ENCODE measurements around the gene RPS18.

The RPS18 gene

DNA sequence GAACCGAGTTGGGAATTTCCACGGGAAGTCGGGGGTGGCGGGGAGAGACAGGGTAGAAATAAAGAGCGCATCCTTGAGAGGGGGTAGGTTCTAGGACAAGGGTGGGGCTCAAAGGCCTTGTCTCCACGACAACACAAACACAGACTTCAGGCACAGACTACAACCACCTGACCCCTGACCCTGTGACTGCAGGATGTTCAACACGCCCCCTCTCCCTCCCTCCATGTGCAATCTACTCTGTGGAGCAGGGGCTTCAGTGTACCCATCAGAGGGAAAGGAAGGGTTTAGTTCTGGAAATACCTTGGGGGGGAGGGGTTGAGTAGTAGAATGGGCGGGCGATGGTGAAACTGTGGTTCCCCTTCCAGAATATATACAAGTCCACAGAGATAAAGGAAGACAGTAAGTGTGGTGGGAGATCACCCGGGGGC lies 42.7 kb downstream of the RPS18 start:
- no peaks in the 10 kb centered on the region for H3K27me3 ChIP-seq (ENCODE audit: control insufficient read depth in 2 of 2, insufficient read depth in 2 of 2, low read length in 2 of 2)
- peak overlapping the region; percentile 99 for H3K27ac ChIP-seq (ENCODE audit: low read depth in 2 of 2, low read length in 2 of 2)
- peaks cover 44 to 45% of the 10 kb centered on the region in 2 donors for H3K4me1 ChIP-seq (ENCODE audit: control insufficient read depth in 2 of 2, insufficient read depth in 2 of 2, low read length in 2 of 2)
- peak overlapping the region; percentile 97 to 100 for H3K4me3 ChIP-seq (ENCODE audit: low read length in 2 of 2)
- H3K36me3 ChIP-seq (ENCODE audit: control insufficient read depth in 2 of 2, insufficient read depth in 2 of 2, low read length in 2 of 2): peaks cover 11 to 12% of the 10 kb centered on the region in 2 donors
- H3K9me3 ChIP-seq (ENCODE audit: control insufficient read depth in 2 of 2, low read length in 2 of 2): no peaks in the 10 kb centered on the region
- H3K9ac ChIP-seq (ENCODE audit: low read depth in 1 of 2, low read length in 2 of 2): peak overlapping the region; percentile 99 to 100

DNA sequence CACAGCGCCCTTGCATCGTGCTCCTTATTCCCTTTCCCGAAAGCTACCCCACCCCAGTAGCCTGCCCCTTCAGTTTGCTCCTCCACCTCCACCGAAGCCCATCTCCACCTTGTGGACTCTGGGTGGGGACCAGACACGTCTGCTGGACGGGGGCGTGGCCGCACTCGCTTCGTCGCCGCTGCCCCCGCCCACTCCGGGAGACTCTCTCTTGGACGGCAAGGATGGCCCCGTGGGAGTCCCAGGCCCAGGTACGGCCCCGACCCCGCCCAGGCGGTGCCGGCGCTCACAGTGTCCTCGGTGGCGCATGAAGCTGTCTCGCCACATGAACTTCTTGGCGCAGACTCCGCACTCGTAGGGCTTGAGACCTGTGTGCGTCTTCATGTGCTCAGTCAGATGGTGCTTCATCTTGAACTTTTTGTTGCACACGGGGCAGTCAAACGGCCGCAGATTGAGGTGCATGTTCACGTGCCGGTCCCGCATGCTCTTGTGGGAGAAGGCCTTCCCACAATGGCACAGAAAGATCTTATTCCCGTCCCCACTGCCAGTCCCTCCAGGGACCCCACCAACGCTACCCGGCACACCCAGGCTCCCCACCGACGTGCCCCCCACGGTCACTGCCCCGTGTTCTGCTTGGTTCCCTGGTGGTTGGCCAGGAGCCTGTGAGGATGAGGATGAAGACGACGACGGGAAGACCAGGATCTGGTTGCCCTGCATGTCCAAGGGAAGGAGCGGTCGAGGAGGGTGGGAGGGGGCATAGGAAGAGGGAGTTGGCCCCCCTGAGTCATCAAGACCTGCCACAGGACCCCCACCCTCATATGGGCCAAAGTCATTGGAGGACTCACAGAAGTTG lies 43.3 kb downstream of the RPS18 start:
- no peaks in the 10 kb centered on the region for H3K9me3 ChIP-seq (ENCODE audit: control insufficient read depth in 2 of 2, low read length in 2 of 2)
- peak overlapping the region; percentile 99 to 100 for H3K9ac ChIP-seq (ENCODE audit: low read depth in 1 of 2, low read length in 2 of 2)
- peaks cover 45 to 49% of the 10 kb centered on the region in 2 donors for H3K4me1 ChIP-seq (ENCODE audit: control insufficient read depth in 2 of 2, insufficient read depth in 2 of 2, low read length in 2 of 2)
- no peaks in the 10 kb centered on the region for H3K27me3 ChIP-seq (ENCODE audit: control insufficient read depth in 2 of 2, insufficient read depth in 2 of 2, low read length in 2 of 2)
- H3K4me3 ChIP-seq (ENCODE audit: low read length in 2 of 2): peak overlapping the region; percentile 97 to 100
- H3K36me3 ChIP-seq (ENCODE audit: control insufficient read depth in 2 of 2, insufficient read depth in 2 of 2, low read length in 2 of 2): peaks cover 16 to 18% of the 10 kb centered on the region in 2 donors
- H3K27ac ChIP-seq (ENCODE audit: low read depth in 2 of 2, low read length in 2 of 2): peak overlapping the region; percentile 99

DNA sequence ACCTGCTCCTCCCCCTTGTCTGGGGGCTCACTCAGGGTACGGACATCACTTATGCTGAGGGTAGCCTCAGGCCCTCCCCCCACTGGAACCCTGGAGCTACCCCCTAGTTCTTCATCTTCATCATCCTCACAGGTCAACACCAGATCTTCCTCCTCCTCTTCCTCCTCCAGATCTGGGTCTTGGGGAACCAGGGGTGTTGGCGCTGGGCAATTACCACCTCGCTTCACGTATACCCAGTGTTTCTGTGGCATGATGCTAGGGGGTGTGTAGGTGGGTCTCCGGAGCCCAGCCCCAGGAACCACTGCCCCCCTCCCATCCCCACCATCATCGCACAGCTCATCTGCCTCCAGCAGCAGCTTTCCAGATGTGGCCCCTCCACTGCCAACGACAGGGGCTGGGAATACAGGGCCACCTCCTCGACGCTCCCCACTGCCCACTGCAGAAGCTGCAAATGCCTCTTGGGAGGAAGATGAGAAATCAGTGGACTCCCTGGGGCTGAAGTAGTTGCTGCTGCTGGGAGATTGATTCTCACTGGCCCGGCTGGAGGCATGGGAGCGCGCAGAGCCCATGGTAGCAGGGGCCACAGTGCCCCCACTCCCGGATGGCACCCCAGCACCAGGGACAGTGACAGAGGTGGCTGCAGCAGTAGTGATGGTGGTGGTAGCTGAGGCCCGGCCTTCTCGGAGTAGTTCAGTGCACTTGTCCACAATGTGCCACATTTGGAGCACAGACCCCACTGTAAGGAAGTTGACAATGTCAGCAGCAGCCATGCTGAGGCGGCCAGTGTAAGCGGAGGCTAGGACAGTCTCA lies 44.1 kb downstream of the RPS18 start:
- Histone ChIP-seq H3K9me3 (ENCODE audit: control insufficient read depth in 2 of 2, low read length in 2 of 2) (no peaks in the 10 kb centered on the region), H3K4me1 (ENCODE audit: control insufficient read depth in 2 of 2, insufficient read depth in 2 of 2, low read length in 2 of 2) (peaks cover 51 to 56% of the 10 kb centered on the region in 2 donors), H3K27me3 (ENCODE audit: control insufficient read depth in 2 of 2, insufficient read depth in 2 of 2, low read length in 2 of 2) (no peaks in the 10 kb centered on the region), H3K36me3 (ENCODE audit: control insufficient read depth in 2 of 2, insufficient read depth in 2 of 2, low read length in 2 of 2) (peaks cover 25 to 26% of the 10 kb centered on the region in 2 donors), H3K27ac (ENCODE audit: low read depth in 2 of 2, low read length in 2 of 2) (no peak overlapping the region), H3K4me3 (ENCODE audit: low read length in 2 of 2) (peak overlapping the region in 1 of 2 donors; percentile 100), H3K9ac (ENCODE audit: low read depth in 1 of 2, low read length in 2 of 2) (no peak overlapping the region)

DNA sequence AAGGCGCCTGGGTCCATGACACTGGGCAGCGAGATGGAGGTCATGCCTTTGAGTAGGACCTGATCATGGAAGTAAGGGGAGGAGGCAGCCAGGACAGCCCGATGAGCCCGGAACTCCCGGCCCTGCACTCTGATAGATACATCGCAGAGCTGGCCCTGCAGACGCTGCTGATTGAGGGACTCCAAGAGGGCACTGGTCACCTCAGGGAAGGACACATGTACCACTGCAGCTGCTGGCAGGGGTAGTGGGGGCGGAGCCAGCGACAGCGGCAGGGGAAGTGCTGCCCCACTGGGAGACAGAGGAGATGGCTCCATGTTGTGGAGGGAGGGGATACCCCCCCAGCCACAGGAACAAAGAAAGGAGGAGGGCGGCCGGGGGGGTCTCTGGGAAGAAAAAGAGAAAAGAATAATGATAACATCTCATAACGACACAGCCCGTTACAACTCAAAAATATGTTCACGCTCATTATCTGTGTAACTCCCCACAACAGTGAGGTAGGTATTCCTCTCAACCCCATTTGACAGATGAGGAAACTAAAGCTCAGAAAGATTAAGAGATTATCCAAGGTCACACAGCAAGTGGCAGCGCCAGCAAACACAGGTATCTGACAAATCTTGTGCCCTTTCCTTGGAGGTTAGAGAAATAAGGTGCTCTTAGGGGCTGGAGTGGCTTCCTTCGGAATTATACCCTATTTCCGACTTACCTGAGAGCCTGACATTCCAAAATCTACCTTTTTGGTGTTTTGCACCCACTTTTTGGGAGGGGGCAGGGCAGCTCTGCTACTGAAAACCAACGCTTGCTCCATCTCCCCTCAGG lies 44.9 kb downstream of the RPS18 start:
- Histone ChIP-seq H3K4me1 (ENCODE audit: control insufficient read depth in 2 of 2, insufficient read depth in 2 of 2, low read length in 2 of 2) (peaks cover 53 to 59% of the 10 kb centered on the region in 2 donors), H3K36me3 (ENCODE audit: control insufficient read depth in 2 of 2, insufficient read depth in 2 of 2, low read length in 2 of 2) (peaks cover 26 to 27% of the 10 kb centered on the region in 2 donors), H3K9ac (ENCODE audit: low read depth in 1 of 2, low read length in 2 of 2) (peak overlapping the region in 1 of 2 donors; percentile 28), H3K27me3 (ENCODE audit: control insufficient read depth in 2 of 2, insufficient read depth in 2 of 2, low read length in 2 of 2) (no peaks in the 10 kb centered on the region), H3K9me3 (ENCODE audit: control insufficient read depth in 2 of 2, low read length in 2 of 2) (no peaks in the 10 kb centered on the region), H3K27ac (ENCODE audit: low read depth in 2 of 2, low read length in 2 of 2) (peak overlapping the region; percentile 28 to 32), H3K4me3 (ENCODE audit: low read length in 2 of 2) (peak overlapping the region; percentile 70 to 77)

DNA sequence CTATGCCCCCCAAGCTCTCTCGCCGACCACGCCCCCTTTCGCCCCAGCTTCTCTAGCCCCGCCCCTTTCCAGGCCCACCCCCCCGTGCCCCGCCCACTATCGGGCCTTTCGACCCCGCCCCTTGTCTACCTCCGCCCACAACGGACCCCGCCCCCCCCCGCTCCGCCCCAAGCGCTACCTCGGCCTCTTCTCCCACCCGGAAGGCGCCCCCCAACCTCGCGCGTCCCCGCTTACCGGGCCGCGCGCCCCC lies 45.5 kb downstream of the RPS18 start:
- peak overlapping the region; percentile 84 to 88 for H3K27ac ChIP-seq (ENCODE audit: low read depth in 2 of 2, low read length in 2 of 2)
- peak overlapping the region; percentile 70 to 77 for H3K4me3 ChIP-seq (ENCODE audit: low read length in 2 of 2)
- peaks cover 26 to 27% of the 10 kb centered on the region in 2 donors for H3K36me3 ChIP-seq (ENCODE audit: control insufficient read depth in 2 of 2, insufficient read depth in 2 of 2, low read length in 2 of 2)
- peaks cover 53 to 57% of the 10 kb centered on the region in 2 donors for H3K4me1 ChIP-seq (ENCODE audit: control insufficient read depth in 2 of 2, insufficient read depth in 2 of 2, low read length in 2 of 2)
- H3K9ac ChIP-seq (ENCODE audit: low read depth in 1 of 2, low read length in 2 of 2): peak overlapping the region in 1 of 2 donors; percentile 28
- no peaks in the 10 kb centered on the region for H3K9me3 ChIP-seq (ENCODE audit: control insufficient read depth in 2 of 2, low read length in 2 of 2)
- H3K27me3 ChIP-seq (ENCODE audit: control insufficient read depth in 2 of 2, insufficient read depth in 2 of 2, low read length in 2 of 2): no peaks in the 10 kb centered on the region

DNA sequence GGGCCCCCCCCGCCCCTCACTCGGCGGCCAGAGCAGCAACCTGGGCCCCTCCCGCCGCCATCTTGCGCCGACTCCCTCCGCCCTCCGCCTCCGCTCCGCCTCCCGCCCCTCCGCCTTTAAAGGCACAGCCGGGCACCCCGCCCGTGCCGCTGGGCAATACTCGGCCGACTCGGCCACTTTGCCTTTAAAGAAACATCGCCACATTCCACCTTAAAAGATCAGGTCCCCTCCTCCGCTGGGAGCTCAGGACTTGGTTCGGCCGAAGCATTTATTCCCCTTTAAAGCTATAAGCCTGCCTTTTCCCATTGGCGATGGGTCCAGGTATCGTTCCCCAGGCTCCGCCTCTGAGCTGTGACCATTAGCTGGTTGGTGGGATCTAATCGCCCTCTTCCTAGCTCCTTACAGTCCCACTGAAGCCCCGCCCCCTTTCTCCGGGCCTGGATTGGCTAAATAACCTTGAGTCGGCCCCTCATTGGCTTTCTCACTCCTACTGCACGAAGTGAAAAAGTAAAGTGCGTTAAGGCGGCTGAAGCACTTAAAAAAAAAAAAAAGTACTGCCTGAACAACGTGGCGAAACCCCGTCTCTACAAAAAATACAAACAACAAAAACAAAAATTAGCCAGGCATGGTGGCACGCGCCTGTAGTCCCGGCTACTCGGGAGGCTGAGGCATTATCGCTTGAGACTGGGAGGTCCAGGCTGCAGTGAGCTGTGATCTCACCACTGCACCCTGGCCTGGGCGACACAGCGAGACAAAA lies 46.0 kb downstream of the RPS18 start, which contains the start of gene ZBTB22:
TSS of gene ZBTB22 (minus strand) at position 76 of the 757 bp plus-strand sequence. CDS start 828 bp downstream, outside the sequence.
- H3K4me1 ChIP-seq (ENCODE audit: control insufficient read depth in 2 of 2, insufficient read depth in 2 of 2, low read length in 2 of 2): peaks cover 49 to 55% of the 10 kb centered on the region in 2 donors
- H3K4me3 ChIP-seq (ENCODE audit: low read length in 2 of 2): peak within 1 kb of the TSS; percentile 77 to 94
- H3K9ac ChIP-seq (ENCODE audit: low read depth in 1 of 2, low read length in 2 of 2): peak within 1 kb of the TSS; percentile 74 to 79
- peaks cover 26 to 27% of the 10 kb centered on the region in 2 donors for H3K36me3 ChIP-seq (ENCODE audit: control insufficient read depth in 2 of 2, insufficient read depth in 2 of 2, low read length in 2 of 2)
- H3K9me3 ChIP-seq (ENCODE audit: control insufficient read depth in 2 of 2, low read length in 2 of 2): no peaks in the 10 kb centered on the region
- peak within 1 kb of the TSS; percentile 84 to 88 for H3K27ac ChIP-seq (ENCODE audit: low read depth in 2 of 2, low read length in 2 of 2)
- no peaks in the 10 kb centered on the region for H3K27me3 ChIP-seq (ENCODE audit: control insufficient read depth in 2 of 2, insufficient read depth in 2 of 2, low read length in 2 of 2)

DNA sequence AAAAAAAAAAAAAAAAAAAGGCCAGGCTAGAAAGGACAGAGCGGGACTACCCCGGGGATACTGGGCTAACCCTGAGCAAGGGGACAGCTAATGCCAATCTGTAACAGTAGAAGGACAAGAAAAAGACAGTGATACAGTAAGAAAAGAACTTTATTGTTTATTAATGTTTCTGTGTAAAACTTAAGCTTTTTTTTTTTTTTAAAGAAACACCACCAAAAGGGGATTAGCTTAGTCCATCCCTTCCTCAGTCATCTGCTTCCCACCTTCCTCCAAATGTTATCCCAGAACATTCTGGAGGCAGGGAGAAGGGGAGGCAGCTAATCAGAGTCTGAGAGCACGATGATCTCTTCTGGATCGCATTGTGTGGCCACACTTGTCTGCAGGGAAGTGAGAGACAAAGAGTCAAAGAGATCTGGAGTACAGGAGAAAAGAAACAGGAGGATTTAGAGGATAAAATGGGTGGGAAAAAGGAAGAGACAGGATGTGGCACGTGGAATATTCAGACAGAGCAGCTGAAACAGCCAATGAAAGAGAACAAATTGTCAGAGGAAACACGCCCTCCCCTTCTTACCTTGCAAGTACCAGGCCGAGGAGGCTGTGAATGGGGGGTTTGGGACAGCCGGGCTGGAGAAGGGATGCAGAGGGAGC lies 46.7 kb downstream of the RPS18 start:
- Histone ChIP-seq H3K36me3 (ENCODE audit: control insufficient read depth in 2 of 2, insufficient read depth in 2 of 2, low read length in 2 of 2) (peaks cover 26 to 27% of the 10 kb centered on the region in 2 donors), H3K27ac (ENCODE audit: low read depth in 2 of 2, low read length in 2 of 2) (peak overlapping the region; percentile 84 to 88), H3K4me1 (ENCODE audit: control insufficient read depth in 2 of 2, insufficient read depth in 2 of 2, low read length in 2 of 2) (peaks cover 52 to 55% of the 10 kb centered on the region in 2 donors), H3K9me3 (ENCODE audit: control insufficient read depth in 2 of 2, low read length in 2 of 2) (no peaks in the 10 kb centered on the region), H3K27me3 (ENCODE audit: control insufficient read depth in 2 of 2, insufficient read depth in 2 of 2, low read length in 2 of 2) (no peaks in the 10 kb centered on the region), H3K9ac (ENCODE audit: low read depth in 1 of 2, low read length in 2 of 2) (peak overlapping the region; percentile 74 to 79), H3K4me3 (ENCODE audit: low read length in 2 of 2) (peak overlapping the region; percentile 77 to 94)

DNA sequence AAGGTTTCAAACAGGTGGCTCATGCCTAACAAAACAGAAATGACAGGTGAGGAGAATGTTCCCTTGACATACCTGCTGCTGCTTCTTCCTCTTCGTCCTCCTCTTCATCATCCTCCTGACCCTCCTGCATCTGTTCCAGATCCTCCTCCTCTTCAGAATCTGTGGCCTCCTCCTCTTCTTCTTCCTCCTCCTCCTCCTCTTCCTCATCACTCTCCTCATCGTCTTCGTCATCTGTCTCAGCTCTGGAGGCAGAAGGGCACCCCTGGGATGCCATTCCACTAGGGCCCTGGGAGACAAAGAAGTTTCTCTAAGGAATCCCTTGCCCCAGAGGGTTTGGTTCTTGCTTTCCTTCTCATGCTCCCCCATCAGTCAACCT lies 48.1 kb downstream of the RPS18 start:
- Histone ChIP-seq H3K27me3 (ENCODE audit: control insufficient read depth in 2 of 2, insufficient read depth in 2 of 2, low read length in 2 of 2) (no peaks in the 10 kb centered on the region), H3K27ac (ENCODE audit: low read depth in 2 of 2, low read length in 2 of 2) (peak overlapping the region in 1 of 2 donors; percentile 32), H3K4me3 (ENCODE audit: low read length in 2 of 2) (no peak overlapping the region), H3K9ac (ENCODE audit: low read depth in 1 of 2, low read length in 2 of 2) (no peak overlapping the region), H3K9me3 (ENCODE audit: control insufficient read depth in 2 of 2, low read length in 2 of 2) (no peaks in the 10 kb centered on the region), H3K36me3 (ENCODE audit: control insufficient read depth in 2 of 2, insufficient read depth in 2 of 2, low read length in 2 of 2) (peaks cover 26 to 27% of the 10 kb centered on the region in 2 donors), H3K4me1 (ENCODE audit: control insufficient read depth in 2 of 2, insufficient read depth in 2 of 2, low read length in 2 of 2) (peaks cover 49 to 53% of the 10 kb centered on the region in 2 donors)
